Caco-2 (cell line): Measurements from ENCODE around the gene FGF8. TPM values are rescaled to one million over a fixed set of nuclear protein-coding genes. Genes with fewer than 3 reads are reported as not detected.

Experiments
- BruUV-seq: library from RNA; stranded (reverse); fragments of 400-500 nt; replicated peaks from 2 replicates; lab custom pipeline; 2021; lab: Mats Ljungman, UMichigan
- CTCF ChIA-PET: fragments of 300-600 bp; sonication (Branson Sonifier 250); formaldehyde crosslinking; loops from one replicate; lab custom pipeline; 2022; ENCODE audit warnings: antibody characterized with exemption; lab: Charles Lee
- POLR2A ChIA-PET: fragments of 300-600 bp; sonication (Branson Sonifier 250); formaldehyde crosslinking; loops from one replicate; lab custom pipeline; 2022; ENCODE audit warnings: antibody characterized with exemption; lab: Charles Lee
- DNase-seq, 2 experiments: peaks; one replicate each; pipeline versions ENCODE4 v3.0.0 to v3.0.0-alpha.2; 2020 to 2022
- H3K27me3 ChIP-seq: replicated peaks from 2 replicates; pipeline ENCODE4 v1.6.0; 2011; ENCODE audit warnings: low read length; ENCODE audit not compliant: control insufficient read depth, insufficient read depth
- H3K36me3 ChIP-seq: 2 replicates; pipeline ENCODE4 v1.5.1; 2011; ENCODE audit warnings: low read length; ENCODE audit not compliant: control insufficient read depth, insufficient read depth
- H3K4me1 ChIP-seq: fragments of 250-450 bp; sonication (Bioruptor Pico); 2 replicates; pipeline ENCODE4 v1.5.1; 2020; ENCODE audit warnings: mild to moderate bottlenecking
- H3K4me3 ChIP-seq: 2 replicates; pipeline ENCODE4 v1.5.1; 2011; ENCODE audit warnings: low read depth, mild to moderate bottlenecking, control low read depth, low read length
- H3K9me3 ChIP-seq: fragments of 250-450 bp; sonication (Bioruptor Pico); 2 replicates; pipeline ENCODE4 v1.5.1; 2020; ENCODE audit warnings: mild to moderate bottlenecking, moderate library complexity
- H3K27ac Mint-ChIP-seq: one replicate; pipeline ENCODE4 v1.8.0; 2022; ENCODE audit warnings: mixed read lengths; ENCODE audit not compliant: unreplicated experiment
- H3K27me3 Mint-ChIP-seq: one replicate; pipeline ENCODE4 v1.8.0; 2022; ENCODE audit warnings: mixed read lengths; ENCODE audit not compliant: insufficient read depth, unreplicated experiment
- H3K36me3 Mint-ChIP-seq: one replicate; pipeline ENCODE4 v1.8.0; 2022; ENCODE audit warnings: mild to moderate bottlenecking, mixed read lengths; ENCODE audit not compliant: insufficient read depth, unreplicated experiment
- H3K4me1 Mint-ChIP-seq: one replicate; pipeline ENCODE4 v1.8.0; 2022; ENCODE audit warnings: low read depth, mixed read lengths; ENCODE audit not compliant: unreplicated experiment
- H3K4me3 Mint-ChIP-seq: one replicate; pipeline ENCODE4 v1.8.0; 2022; ENCODE audit warnings: mild to moderate bottlenecking, moderate library complexity, mixed read lengths; ENCODE audit not compliant: unreplicated experiment
- H3K9me3 Mint-ChIP-seq: one replicate; pipeline ENCODE4 v1.8.0; 2022; ENCODE audit warnings: mixed read lengths; ENCODE audit not compliant: unreplicated experiment
- intact Hi-C: fragments of 100-400 bp; cut with micrococcal nuclease; formaldehyde crosslinking; loops from one replicate; pipeline ENCODE4 v1.10.0; 2022; ENCODE audit not compliant: unreplicated experiment
- total RNA-seq: library from RNA; stranded (reverse); gene quantifications from 2 replicates; pipeline ENCODE4 v1.2.3, GENCODE V29; 2022
- TF ChIP-seq, protein P1 (sequence below), 2 experiments: fragments of 200-600 bp in 1 of 2; IDR thresholded peaks; 1 replicate in 1 of 2; 2 replicates in 1 of 2; pipeline versions ENCODE4 v1.5.1 to v1.8.0; 2011 to 2022; ENCODE audit warnings: antibody characterized with exemption in 1 of 2, control low read depth in 1 of 2, inconsistent platforms in 1 of 2, low read depth in 1 of 2, low read length in 1 of 2, mild to moderate bottlenecking in 1 of 2, moderate library complexity in 1 of 2; ENCODE audit not compliant: insufficient read depth in 1 of 2, severe bottlenecking in 1 of 2, unreplicated experiment in 1 of 2

Gene FGF8
- total RNA-seq, 1 experiment from 2014 or later: 0.68 TPM

DNA sequence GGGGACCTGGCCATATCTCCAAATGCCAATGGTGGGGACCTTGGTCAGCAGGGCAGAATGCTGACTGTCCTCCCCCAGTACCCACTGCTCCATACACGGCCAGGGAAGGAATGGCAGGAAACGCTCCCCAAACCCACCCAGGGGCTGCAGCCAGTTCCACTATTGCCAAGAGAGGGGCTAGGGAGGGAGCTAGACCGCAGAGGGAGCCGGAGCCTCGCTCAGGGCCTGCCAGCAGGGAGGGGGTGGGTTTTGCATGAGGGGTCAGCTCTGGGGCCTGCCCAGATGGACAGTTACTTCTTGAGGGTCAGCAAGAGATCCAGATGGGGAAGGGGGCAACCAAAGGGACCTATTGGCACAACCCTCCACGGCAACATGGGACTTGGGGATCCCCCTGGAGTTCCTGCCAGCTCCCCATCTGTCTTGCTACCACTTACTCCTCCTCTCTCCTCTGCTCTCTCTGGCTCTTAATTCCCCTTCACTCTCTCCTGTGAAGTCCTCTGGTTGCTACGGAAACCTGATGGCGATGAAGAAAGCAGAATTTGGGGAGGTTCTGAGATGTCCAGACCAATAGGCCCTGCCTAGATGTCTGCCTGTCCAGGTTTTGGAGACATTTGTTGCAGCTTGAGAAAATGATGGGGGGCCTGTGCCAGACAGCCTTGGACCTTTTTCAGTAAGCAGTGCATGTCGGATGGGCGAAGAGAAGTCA lies 12.6 kb downstream of the FGF8 start:
- H3K9me3 ChIP-seq: no peaks in the 10 kb centered on the region
- no peaks in the 10 kb centered on the region for H3K36me3 ChIP-seq
- no TSS peak for BruUV-seq
- H3K4me3 ChIP-seq: no peak overlapping the region
- Mint-ChIP-seq H3K27ac (no peak overlapping the region), H3K4me3 (no peak overlapping the region), H3K36me3 (no peaks in the 10 kb centered on the region), H3K4me1 (no peaks in the 10 kb centered on the region), H3K27me3 (peaks cover 6% of the 10 kb centered on the region), H3K9me3 (no peaks in the 10 kb centered on the region)
- H3K4me1 ChIP-seq: no peaks in the 10 kb centered on the region
- CTCF ChIA-PET: no interaction called here
- H3K27me3 ChIP-seq: 0 out of 2 replicates have a peak, but pooled peaks cover 1% of the 10 kb centered on the region
- POLR2A ChIA-PET: no interaction called here
- intact Hi-C loops: no loop called here
- DNase-seq: no peak
- TF ChIP-seq, protein P1, sequence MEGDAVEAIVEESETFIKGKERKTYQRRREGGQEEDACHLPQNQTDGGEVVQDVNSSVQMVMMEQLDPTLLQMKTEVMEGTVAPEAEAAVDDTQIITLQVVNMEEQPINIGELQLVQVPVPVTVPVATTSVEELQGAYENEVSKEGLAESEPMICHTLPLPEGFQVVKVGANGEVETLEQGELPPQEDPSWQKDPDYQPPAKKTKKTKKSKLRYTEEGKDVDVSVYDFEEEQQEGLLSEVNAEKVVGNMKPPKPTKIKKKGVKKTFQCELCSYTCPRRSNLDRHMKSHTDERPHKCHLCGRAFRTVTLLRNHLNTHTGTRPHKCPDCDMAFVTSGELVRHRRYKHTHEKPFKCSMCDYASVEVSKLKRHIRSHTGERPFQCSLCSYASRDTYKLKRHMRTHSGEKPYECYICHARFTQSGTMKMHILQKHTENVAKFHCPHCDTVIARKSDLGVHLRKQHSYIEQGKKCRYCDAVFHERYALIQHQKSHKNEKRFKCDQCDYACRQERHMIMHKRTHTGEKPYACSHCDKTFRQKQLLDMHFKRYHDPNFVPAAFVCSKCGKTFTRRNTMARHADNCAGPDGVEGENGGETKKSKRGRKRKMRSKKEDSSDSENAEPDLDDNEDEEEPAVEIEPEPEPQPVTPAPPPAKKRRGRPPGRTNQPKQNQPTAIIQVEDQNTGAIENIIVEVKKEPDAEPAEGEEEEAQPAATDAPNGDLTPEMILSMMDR (IDR thresholded peaks at IDR 0.05; ENCODE audit: insufficient read depth in 1 of 2, low read depth in 1 of 2, low read length in 1 of 2, severe bottlenecking in 1 of 2, unreplicated experiment in 1 of 2): no peak

DNA sequence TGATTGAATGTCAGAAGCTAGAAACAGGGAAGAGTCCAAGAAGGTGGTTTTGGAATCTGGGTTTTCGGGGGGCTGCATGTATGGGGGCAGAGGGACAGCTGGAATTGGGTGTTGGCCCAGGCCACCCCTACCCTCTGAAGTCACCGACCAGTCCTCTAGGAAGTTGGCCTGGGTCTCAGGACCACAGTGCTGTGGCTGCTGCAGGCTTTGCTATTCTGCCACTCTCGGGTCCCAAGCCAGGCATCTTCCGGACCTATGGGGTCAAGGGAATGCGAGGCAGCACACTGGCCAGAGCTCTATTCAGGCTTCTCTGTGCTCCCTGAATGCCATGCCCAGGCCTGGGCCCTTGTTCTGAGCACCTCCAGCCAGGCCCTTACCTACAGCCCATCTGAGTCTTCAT lies 13.2 kb downstream of the FGF8 start:
- Histone ChIP-seq H3K4me1 (no peaks in the 10 kb centered on the region), H3K9me3 (no peaks in the 10 kb centered on the region), H3K36me3 (no peaks in the 10 kb centered on the region), H3K4me3 (no peak overlapping the region), H3K27me3 (0 out of 2 replicates have a peak, but pooled peaks cover 1% of the 10 kb centered on the region)
- no TSS peak for BruUV-seq
- intact Hi-C loops: no loop called here
- POLR2A ChIA-PET: no interaction called here
- no peaks in the 10 kb centered on the region for H3K4me1 Mint-ChIP-seq
- no peak for DNase-seq
- no peak overlapping the region for H3K4me3 Mint-ChIP-seq
- H3K9me3 Mint-ChIP-seq: no peaks in the 10 kb centered on the region
- TF ChIP-seq, protein P1 (IDR thresholded peaks at IDR 0.05; ENCODE audit: insufficient read depth in 1 of 2, low read depth in 1 of 2, low read length in 1 of 2, severe bottlenecking in 1 of 2, unreplicated experiment in 1 of 2): no peak
- H3K36me3 Mint-ChIP-seq: no peaks in the 10 kb centered on the region
- CTCF ChIA-PET: no interaction called here
- no peak overlapping the region for H3K27ac Mint-ChIP-seq
- peaks cover 6% of the 10 kb centered on the region for H3K27me3 Mint-ChIP-seq

DNA sequence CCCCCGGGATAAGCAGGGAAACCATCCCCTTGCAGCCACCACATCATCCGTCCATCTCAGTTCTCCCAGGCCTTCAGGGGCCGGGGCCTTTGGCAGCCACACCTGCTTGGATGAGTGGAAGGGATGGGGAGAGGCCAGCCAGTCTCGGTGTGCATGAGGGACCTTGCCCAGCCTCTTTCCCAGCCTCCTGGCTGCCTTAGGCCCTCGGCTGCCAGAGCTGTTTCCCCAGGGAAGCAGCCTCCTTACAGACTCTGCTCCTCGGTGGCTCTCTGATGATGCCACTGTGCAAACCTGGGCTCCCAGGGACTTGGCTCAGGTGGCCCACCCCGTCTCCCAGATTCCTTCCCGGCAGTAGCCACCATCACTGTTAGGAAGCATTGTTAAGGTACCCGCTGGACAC lies 14.7 kb downstream of the FGF8 start:
- CTCF ChIA-PET: no interaction called here
- H3K4me1 Mint-ChIP-seq: no peaks in the 10 kb centered on the region

More for the DNA sequence above, 14.7 kb downstream of the FGF8 start:
- no TSS peak for BruUV-seq
- Histone ChIP-seq H3K9me3 (no peaks in the 10 kb centered on the region), H3K27me3 (no peaks in the 10 kb centered on the region), H3K4me3 (no peak overlapping the region), H3K4me1 (no peaks in the 10 kb centered on the region), H3K36me3 (no peaks in the 10 kb centered on the region)
- peaks cover 6% of the 10 kb centered on the region for H3K27me3 Mint-ChIP-seq
- TF ChIP-seq, protein P1 (IDR thresholded peaks at IDR 0.05; ENCODE audit: insufficient read depth in 1 of 2, low read depth in 1 of 2, low read length in 1 of 2, severe bottlenecking in 1 of 2, unreplicated experiment in 1 of 2): no peak
- H3K9me3 Mint-ChIP-seq: no peaks in the 10 kb centered on the region
- no peaks in the 10 kb centered on the region for H3K36me3 Mint-ChIP-seq
- POLR2A ChIA-PET: no interaction called here
- intact Hi-C loops: no loop called here
- H3K4me3 Mint-ChIP-seq: no peak overlapping the region
- H3K27ac Mint-ChIP-seq: no peak overlapping the region
- DNase-seq: no peak
